ENCODE measurements around the gene PKD1.
"Not testable (repeated sequence)": the region's sequence is repeated elsewhere in the genome, so short reads cannot be mapped to it uniquely, and the experiment has no call there.

PKD1 gene

GRCh38 chr16:2122934-2123683 is 12.6 kb downstream of the PKD1 start:
- not testable (repeated sequence) for FAIRE-seq

- FAIRE-seq = no peak
These were observed 13.3 kb downstream of the PKD1 start for GRCh38 chr16:2122429-2122828.

- no peak for FAIRE-seq
These were observed 13.8 kb downstream of the PKD1 start for GRCh38 chr16:2121853-2122252.

GRCh38 chr16:2121325-2121724 is 14.4 kb downstream of the PKD1 start:
- not testable (repeated sequence) for FAIRE-seq

- not testable (repeated sequence) for FAIRE-seq
These were observed 17.6 kb downstream of the PKD1 start for GRCh38 chr16:2117960-2118722.

- FAIRE-seq = not testable (repeated sequence)
These were observed 18.4 kb downstream of the PKD1 start for GRCh38 chr16:2117341-2117740.

- FAIRE-seq = not testable (repeated sequence)
These were observed 19.3 kb downstream of the PKD1 start for GRCh38 chr16:2116428-2116827.

- no peak for FAIRE-seq
These were observed 20.1 kb downstream of the PKD1 start for GRCh38 chr16:2115591-2115973.

- not testable (repeated sequence) for FAIRE-seq
These were observed 20.7 kb downstream of the PKD1 start for GRCh38 chr16:2114885-2115590.

- not testable (repeated sequence) for FAIRE-seq
These were observed 21.5 kb downstream of the PKD1 start for GRCh38 chr16:2114225-2114624.

- FAIRE-seq = not testable (repeated sequence)
These were observed 23.1 kb downstream of the PKD1 start for GRCh38 chr16:2112539-2113106.

GRCh38 chr16:2111412-2112335 is 24.0 kb downstream of the PKD1 start:
- FAIRE-seq = not testable (repeated sequence)

- not testable (repeated sequence) for FAIRE-seq
These were observed 24.7 kb downstream of the PKD1 start for GRCh38 chr16:2111009-2111353.

- FAIRE-seq = not testable (repeated sequence)
These were observed 25.2 kb downstream of the PKD1 start for GRCh38 chr16:2110332-2111008.

- FAIRE-seq = not testable (repeated sequence)
These were observed 25.8 kb downstream of the PKD1 start for GRCh38 chr16:2109872-2110271.

GRCh38 chr16:2109271-2109580 is 26.5 kb downstream of the PKD1 start:
- not testable (repeated sequence) for FAIRE-seq

- FAIRE-seq = not testable (repeated sequence)
These were observed 27.0 kb downstream of the PKD1 start for GRCh38 chr16:2108446-2109270.

- FAIRE-seq = not testable (repeated sequence)
These were observed 27.9 kb downstream of the PKD1 start for GRCh38 chr16:2107791-2108125.

- FAIRE-seq = not testable (repeated sequence)
These were observed 28.4 kb downstream of the PKD1 start for GRCh38 chr16:2107121-2107790.

- not testable (repeated sequence) for FAIRE-seq
These were observed 29.5 kb downstream of the PKD1 start for GRCh38 chr16:2106211-2106610.
